Measurements from ENCODE around the gene ZSWIM6.

ZSWIM6 gene

GRCh38 chr5:61563401-61563800 lies 231.3 kb downstream of the ZSWIM6 start:
- DNase-seq, result no peak

GRCh38 chr5:61567337-61567736 lies 235.3 kb downstream of the ZSWIM6 start:
- DNase-seq, result no peak

GRCh38 chr5:61569353-61569752 lies 237.3 kb downstream of the ZSWIM6 start:
- DNase-seq, result no peak

- DNase-seq, result no peak
Measured at GRCh38 chr5:61570767-61571166, 238.7 kb downstream of the ZSWIM6 start.

- no peak for DNase-seq
Measured at GRCh38 chr5:61572959-61573358, 240.9 kb downstream of the ZSWIM6 start.

- DNase-seq, result no peak
Measured at GRCh38 chr5:61575103-61575502, 243.0 kb downstream of the ZSWIM6 start.

GRCh38 chr5:61575581-61575980 lies 243.5 kb downstream of the ZSWIM6 start:
- no peak for DNase-seq

- DNase-seq, result no peak
Measured at GRCh38 chr5:61576556-61576955, 244.5 kb downstream of the ZSWIM6 start.

- no peak for DNase-seq
Measured at GRCh38 chr5:61578858-61579503, 246.9 kb downstream of the ZSWIM6 start.

- no peak for DNase-seq
Measured at GRCh38 chr5:61582205-61582820, 250.3 kb downstream of the ZSWIM6 start.

GRCh38 chr5:61582887-61583286 lies 250.8 kb downstream of the ZSWIM6 start:
- DNase-seq, result no peak

GRCh38 chr5:61586096-61587084 lies 254.3 kb downstream of the ZSWIM6 start:
- DNase-seq, result no peak

- DNase-seq, result no peak
Measured at GRCh38 chr5:61587125-61587524, 255.1 kb downstream of the ZSWIM6 start.

- DNase-seq, result no peak
Measured at GRCh38 chr5:61588216-61588615, 256.2 kb downstream of the ZSWIM6 start.

GRCh38 chr5:61589946-61590345 lies 257.9 kb downstream of the ZSWIM6 start:
- DNase-seq, result no peak

- no peak for DNase-seq
Measured at GRCh38 chr5:61590473-61590872, 258.4 kb downstream of the ZSWIM6 start.

- DNase-seq, result no peak
Measured at GRCh38 chr5:61591859-61592258, 259.8 kb downstream of the ZSWIM6 start.

GRCh38 chr5:61595426-61595825 lies 263.4 kb downstream of the ZSWIM6 start:
- DNase-seq, result no peak
